Hypothalamus (tissue), 51 donors: Measurements from ENCODE around the gene DNAH7.
"Not testable (repeated sequence)": the region's sequence is repeated elsewhere in the genome, so short reads cannot be mapped to it uniquely, and the experiment has no call there.

Experiments
- DNase-seq, 51 donors: peaks; one replicate each; lab custom pipeline; 2025; lab: John Stamatoyannopoulos, UW

DNAH7 gene

GRCh38 chr2:195985741-195986140 lies 82.9 kb downstream of the DNAH7 start:
- no peak for DNase-seq

- no peak for DNase-seq
These were observed 83.5 kb downstream of the DNAH7 start for GRCh38 chr2:195984923-195985726.

GRCh38 chr2:195967336-195967735 lies 101.3 kb downstream of the DNAH7 start:
- no peak for DNase-seq

DNA sequence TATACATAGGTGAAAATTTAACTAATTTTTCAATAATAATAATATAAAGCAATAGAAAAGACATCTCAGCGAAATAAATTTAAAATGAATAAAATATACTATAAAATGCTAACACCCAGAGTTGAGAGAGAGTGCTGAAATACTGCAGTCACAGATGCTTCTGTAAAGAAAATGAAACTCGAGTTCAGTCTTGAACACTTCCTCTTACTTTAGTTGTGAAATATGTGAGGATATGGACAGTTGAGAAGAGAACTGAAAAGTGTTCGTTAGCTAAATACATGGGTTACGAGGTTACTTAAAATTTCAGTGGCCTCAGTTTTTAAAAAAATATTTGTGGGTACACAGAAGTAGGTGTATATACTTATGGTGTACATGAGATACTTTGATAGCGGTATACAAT lies 106.8 kb downstream of the DNAH7 start:
- no peak for DNase-seq

DNA sequence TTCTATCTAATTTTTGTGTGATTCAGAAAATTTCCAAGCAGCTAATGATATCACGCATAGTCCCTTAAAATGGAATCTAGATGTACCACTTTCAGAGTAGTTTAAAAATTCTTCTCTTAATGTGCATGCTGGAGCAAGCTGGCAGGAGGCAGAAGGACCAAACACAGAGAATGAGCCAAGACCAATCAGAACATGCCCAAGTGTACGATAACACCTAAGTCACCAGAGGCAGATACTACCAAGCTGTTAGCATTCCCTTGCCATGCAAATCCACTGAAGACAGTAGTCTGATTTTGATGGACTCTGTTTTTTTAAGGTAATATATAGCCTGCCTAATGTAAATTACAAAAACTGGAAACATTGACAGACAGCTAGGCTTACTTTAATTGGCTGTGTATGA lies 109.3 kb downstream of the DNAH7 start:
- no peak for DNase-seq

GRCh38 chr2:195956725-195957124 lies 111.9 kb downstream of the DNAH7 start:
- no peak for DNase-seq

DNA sequence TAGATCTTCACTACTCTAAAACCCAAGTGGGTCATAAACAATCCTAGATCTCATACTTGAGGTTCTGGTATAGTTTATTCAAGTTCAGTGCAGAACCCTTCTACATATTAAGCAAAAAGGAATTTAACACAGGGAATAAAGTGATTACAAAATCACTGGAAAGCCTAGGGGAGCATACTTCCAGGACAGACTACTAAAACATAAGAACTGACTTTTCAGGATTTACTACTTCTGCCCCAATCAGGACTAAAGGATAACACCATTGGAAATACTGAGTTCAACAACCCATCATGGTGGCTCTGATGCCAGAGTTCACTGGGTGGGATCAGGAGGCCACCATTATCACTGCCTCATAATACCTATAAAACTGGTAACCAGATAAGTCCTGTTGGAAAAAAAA lies 123.6 kb downstream of the DNAH7 start:
- no peak for DNase-seq

DNA sequence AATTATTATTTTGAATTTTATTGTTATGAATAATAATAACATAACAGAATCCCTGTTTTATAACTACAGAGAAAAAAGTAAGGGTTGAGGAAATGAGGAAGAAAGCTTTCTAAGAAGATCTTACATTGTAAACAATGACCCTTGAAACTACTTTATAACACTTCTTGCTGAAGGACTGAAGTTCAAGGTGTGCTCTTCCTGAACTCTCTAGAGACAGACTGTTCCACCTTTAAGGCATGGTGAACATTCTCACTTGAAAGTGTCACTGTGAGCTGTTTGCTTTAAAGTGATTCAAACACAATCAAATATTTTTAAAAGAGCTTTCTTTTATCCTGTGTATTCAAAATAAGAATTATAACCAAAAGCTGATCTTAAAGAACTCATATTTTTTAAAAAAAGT lies 131.5 kb downstream of the DNAH7 start:
- DNase-seq = no peak

DNA sequence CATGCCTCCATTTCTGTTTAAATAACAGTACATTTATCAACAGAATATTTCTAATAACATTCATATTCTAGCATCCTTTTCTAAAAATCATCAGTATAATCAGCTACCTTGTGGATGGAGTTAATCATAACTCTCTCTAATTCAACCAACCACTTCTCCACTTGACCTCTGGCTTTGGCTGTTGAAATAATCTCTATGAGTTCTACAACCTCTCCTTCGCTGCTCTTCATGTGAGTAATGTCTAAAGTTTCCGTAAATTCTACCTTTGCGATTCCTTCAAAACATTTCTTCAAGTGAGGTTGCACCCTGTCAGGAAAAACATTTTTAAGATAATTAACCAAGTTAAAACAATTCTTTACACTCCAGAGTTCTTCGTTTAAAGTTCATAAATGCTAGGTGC lies 134.2 kb downstream of the DNAH7 start:
- no peak for DNase-seq

DNA sequence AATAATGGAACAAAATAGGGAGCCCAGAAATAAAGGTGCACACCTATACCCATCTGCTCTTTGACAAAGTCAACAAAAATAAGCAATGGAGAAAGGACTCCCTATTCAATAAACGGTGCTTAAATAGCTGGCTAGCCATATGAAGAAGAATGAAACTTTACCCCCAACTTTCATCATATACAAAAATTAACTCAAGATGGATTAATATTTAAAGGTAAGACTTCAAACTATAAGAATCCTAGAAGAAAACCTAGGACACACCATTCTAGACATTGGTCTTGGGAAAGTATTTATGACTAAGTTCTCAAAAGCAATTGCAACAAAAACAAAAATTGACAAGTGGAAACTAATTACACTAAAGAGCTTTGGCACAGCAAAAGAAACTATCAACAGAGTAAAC lies 139.1 kb downstream of the DNAH7 start:
- DNase-seq = no peak

DNA sequence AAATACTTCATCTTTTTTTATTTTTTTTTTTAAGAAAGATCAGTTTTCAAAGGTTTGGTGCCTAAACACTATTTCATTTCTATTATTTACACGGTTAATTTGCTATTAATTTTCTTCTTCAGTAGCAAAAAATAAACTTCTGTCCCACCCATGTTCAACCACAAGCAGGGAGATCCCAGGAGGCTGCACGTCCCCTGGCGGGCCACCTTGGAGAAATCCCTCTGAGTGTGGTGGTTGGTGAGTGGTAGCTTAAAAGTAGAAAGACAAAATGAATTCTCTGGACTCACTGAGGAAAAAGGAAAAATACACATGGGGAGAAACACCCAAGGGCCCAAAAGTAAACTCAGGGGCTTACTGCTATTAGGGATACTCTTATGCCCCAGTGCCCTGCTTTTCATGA lies 143.5 kb downstream of the DNAH7 start:
- no peak for DNase-seq

GRCh38 chr2:195923889-195924288 lies 144.7 kb downstream of the DNAH7 start:
- no peak for DNase-seq

DNA sequence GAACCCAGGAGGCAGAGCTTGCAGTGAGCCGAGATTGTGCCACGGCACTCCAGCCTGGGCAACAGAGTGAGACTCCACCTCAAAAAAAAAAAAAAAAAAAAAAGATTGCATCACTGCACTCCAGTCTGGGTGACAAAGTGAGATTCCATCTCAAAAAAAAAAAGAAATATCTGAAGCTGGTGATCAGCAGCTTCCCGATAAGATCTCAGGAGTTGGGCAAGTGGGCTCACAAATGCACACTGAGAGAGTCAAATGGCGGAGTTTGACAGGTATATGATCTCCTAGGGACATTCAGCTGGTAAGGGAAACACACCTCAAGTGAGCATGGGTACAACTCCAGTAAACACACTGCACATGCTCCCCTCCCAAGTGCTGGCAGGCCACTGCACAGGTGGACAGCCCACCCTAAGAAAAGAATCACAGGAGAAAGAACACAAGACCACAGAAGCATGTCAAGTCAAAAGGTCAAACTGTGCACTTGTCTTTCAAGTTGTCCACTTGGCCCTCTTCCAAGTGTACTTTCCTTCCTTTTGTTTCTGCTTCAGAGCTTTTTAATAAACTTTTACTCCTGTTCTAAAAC lies 151.5 kb downstream of the DNAH7 start:
- DNase-seq = not testable (repeated sequence)

DNA sequence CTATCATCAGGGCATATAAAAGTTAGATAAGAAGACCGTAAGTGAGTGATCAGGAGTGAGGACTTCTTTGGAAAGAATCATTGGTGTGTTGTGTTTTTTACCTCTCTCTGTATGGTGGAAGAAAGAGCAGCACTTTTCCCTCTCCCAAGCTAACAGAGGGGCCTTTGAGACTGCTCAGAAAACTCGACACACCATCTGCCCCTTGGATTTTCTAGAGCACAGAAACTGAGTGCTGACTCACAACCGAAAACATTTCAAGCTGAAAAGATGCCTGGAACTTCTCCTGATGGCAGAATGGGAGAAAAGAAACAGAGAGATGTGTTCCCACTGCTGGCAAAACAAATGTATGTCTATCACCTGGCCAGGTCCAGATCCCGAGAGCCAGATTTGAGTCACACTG lies 156.6 kb downstream of the DNAH7 start:
- no peak for DNase-seq

DNA sequence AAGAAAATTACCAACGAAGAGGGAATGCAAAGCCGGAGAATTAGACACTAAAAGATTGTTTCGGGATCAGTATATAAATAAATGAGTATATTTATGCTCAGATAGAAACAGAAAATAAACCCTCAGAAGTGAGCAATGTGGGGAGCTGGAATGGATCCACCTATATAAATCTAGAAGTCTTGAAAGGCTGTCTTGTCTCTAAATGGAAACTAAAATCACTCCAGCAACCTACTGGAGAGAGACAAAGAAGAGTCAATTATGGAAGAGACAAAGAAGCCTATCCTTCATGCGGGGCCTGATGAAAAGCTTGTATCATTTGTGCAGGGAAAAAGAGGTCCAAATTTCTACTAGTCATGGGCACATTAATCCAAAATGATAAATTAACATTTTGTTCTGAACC lies 158.1 kb downstream of the DNAH7 start:
- DNase-seq = no peak

- DNase-seq = no peak
These were observed 158.7 kb downstream of the DNAH7 start for GRCh38 chr2:195909926-195910325.

DNA sequence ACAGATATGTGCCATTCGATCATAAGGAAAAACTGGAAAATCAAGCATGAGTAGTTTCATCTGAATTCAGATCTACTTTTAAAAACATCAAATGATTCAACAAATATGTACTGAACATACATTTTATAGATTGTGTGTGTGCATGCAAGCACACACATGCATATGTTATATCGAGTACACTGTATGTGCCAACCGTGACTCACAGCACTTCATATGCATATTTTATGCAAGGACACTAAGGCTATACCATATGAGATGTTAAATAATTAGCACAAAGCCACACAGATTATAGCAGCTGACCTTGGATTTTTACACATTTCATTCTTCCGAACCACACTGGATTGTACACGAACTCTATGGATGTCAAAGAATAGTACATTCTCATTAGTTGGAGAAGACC lies 161.2 kb downstream of the DNAH7 start:
- no peak for DNase-seq

- no peak for DNase-seq
These were observed 164.7 kb downstream of the DNAH7 start for GRCh38 chr2:195903956-195904355.

DNA sequence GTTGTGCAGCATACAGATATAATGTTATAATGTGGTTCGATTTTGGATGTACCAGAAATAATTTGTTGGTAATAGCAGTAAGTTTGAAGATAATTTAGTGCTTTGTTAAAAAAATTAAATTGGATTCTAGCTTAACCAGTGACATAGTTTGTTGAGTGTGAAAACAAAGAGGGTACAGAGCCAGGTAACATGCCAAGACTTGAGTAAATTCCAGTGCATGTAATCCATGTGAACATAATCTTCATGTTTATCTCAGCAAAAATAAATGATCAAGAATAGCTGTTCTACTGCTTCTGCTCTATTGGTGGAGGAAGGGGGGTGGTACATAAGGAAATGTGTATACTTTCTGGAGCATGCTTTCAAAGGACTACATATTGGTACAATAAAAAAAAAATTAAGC lies 165.8 kb downstream of the DNAH7 start:
- DNase-seq = no peak

DNA sequence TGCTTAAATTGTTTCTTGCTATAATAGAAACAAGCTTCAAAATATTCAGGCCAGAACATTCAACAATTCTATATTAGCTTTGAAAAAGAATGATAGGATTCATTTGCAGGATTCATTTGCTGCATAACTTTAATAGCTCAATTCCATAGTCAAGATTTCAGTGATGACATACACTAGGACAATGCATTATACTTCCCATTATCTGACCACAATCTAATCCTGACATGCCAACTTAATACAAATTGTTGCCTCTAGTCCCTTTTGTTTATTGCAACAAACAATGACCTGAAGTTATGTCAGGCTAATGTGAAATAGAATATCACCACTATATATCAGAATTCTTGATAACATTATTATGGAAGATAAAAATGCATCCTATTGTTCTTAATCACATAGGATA lies 169.4 kb downstream of the DNAH7 start:
- DNase-seq = no peak

- DNase-seq = peak in 44 of 51 donors; percentile 0 to 77 (median 43)
These were observed 170.0 kb downstream of the DNAH7 start for GRCh38 chr2:195898505-195899191.

- peak in 1 of 51 donors; percentile 50 for DNase-seq
These were observed 177.6 kb downstream of the DNAH7 start for GRCh38 chr2:195891081-195891480.
